T-cell (primary cell): Measurements from ENCODE around the gene USP7. TPM values are rescaled to one million over a fixed set of nuclear protein-coding genes. Genes with fewer than 3 reads are reported as not detected.

ENCODE experiments used
- ATAC-seq, 4 experiments: fragments of 200-7000 bp in 3 of 4; fragments of 150-1000 bp in 1 of 4; cut with Tn5 transposase; replicated peaks in 1 of 4; 1 replicate in 3 of 4; 2 replicates in 1 of 4; pipeline ENCODE4 v1.10.0; 2021; ENCODE audit warnings: moderate library complexity in 3 of 4, mild to moderate bottlenecking in 2 of 4, moderate number of reproducible peaks in 1 of 4
- CTCF ChIA-PET, 2 donors: fragments of 300-600 bp; sonication (Branson Sonifier 250); formaldehyde crosslinking; loops; one replicate each; lab custom pipeline; 2022; ENCODE audit warnings: antibody characterized with exemption in 2 of 2; lab: Charles Lee
- POLR2A ChIA-PET, 2 donors: fragments of 300-600 bp; sonication (Branson Sonifier 250); formaldehyde crosslinking; loops; one replicate each; lab custom pipeline; 2022; ENCODE audit warnings: antibody characterized with exemption in 2 of 2; lab: Charles Lee
- DNase-seq, 35 experiments: peaks; one replicate each; pipeline versions ENCODE4 v3.0.0 to v3.0.0-alpha.2; 2013 to 2023
- H3K27ac ChIP-seq: one replicate; pipeline ENCODE4 v1.5.1; 2013; ENCODE audit warnings: low read length
- H3K27me3 ChIP-seq, 2 experiments: replicated peaks in 1 of 2; 1 replicate in 1 of 2; 2 replicates in 1 of 2; pipeline versions ENCODE4 v1.6.1 to v1.7.0; 2013; ENCODE audit warnings: low read length in 1 of 2, mixed read lengths in 1 of 2; ENCODE audit not compliant: control insufficient read depth in 2 of 2, insufficient read depth in 2 of 2; ENCODE audit errors: extremely low read depth in 1 of 2
- H3K36me3 ChIP-seq, 2 donors: 1 replicate in 1 of 2; 2 replicates in 1 of 2; pipeline versions ENCODE4 v1.6.1 to v1.7.0; 2013; ENCODE audit warnings: low read length in 1 of 2; ENCODE audit not compliant: control insufficient read depth in 2 of 2, insufficient read depth in 1 of 2; ENCODE audit errors: extremely low read depth in 1 of 2
- H3K4me1 ChIP-seq, 2 experiments: 1 replicate in 1 of 2; 2 replicates in 1 of 2; pipeline versions ENCODE4 v1.6.1 to v1.7.0; 2013; ENCODE audit warnings: low read length in 2 of 2, mixed read lengths in 1 of 2; ENCODE audit not compliant: insufficient read depth in 2 of 2, control insufficient read depth in 1 of 2; ENCODE audit errors: extremely low read depth in 1 of 2
- H3K4me3 ChIP-seq, 2 donors: 1 replicate in 1 of 2; 2 replicates in 1 of 2; pipeline versions ENCODE4 v1.5.1 to v1.7.0; 2013; ENCODE audit warnings: mild to moderate bottlenecking in 2 of 2, low read length in 1 of 2, moderate library complexity in 1 of 2; ENCODE audit not compliant: control insufficient read depth in 1 of 2; ENCODE audit errors: extremely low read depth in 1 of 2
- H3K9me3 ChIP-seq: 2 replicates; pipeline ENCODE4 v1.7.0; 2013
- H3K27ac Mint-ChIP-seq, 2 donors: one replicate each; pipeline ENCODE4 v1.8.0; 2020 to 2021; ENCODE audit warnings: mild to moderate bottlenecking in 2 of 2, mixed read lengths in 2 of 2
- H3K27me3 Mint-ChIP-seq, 2 donors: one replicate each; pipeline ENCODE4 v1.8.0; 2021 to 2022; ENCODE audit warnings: mixed read lengths in 2 of 2
- H3K36me3 Mint-ChIP-seq: one replicate; pipeline ENCODE4 v1.8.0; 2021; ENCODE audit warnings: mixed read lengths
- H3K4me1 Mint-ChIP-seq, 3 donors: one replicate each; pipeline ENCODE4 v1.8.0; 2020 to 2022; ENCODE audit warnings: mixed read lengths in 3 of 3, mild to moderate bottlenecking in 1 of 3
- H3K4me3 Mint-ChIP-seq, 3 donors: one replicate each; pipeline ENCODE4 v1.8.0; 2020 to 2022; ENCODE audit warnings: mild to moderate bottlenecking in 3 of 3, mixed read lengths in 3 of 3, moderate library complexity in 3 of 3
- H3K9me3 Mint-ChIP-seq, 3 donors: one replicate each; pipeline ENCODE4 v1.8.0; 2020 to 2022; ENCODE audit warnings: mixed read lengths in 3 of 3
- WGBS: methylation state at CpG from one replicate; pipeline ENCODE4 v1.1.5; 2013; ENCODE audit warnings: missing lambda C conversion rate; ENCODE audit not compliant: insufficient coverage; 5-methylcytosine and 5-hydroxymethylcytosine counted together
- total RNA-seq, 35 experiments: library from RNA in 6 of 35; stranded (reverse) in 6 of 35; fragments of 120-200 nt in 1 of 35; gene quantifications; one replicate each; pipeline versions ENCODE4 v1.2.1 to v1.2.4 and lab custom pipeline; 2013 to 2026

The USP7 gene
- total RNA-seq, 5 donors from 2014 or later (not counting 1 experiment from before 2014, with no cell fraction given) = 159 to 261 (median 169) TPM

DNA sequence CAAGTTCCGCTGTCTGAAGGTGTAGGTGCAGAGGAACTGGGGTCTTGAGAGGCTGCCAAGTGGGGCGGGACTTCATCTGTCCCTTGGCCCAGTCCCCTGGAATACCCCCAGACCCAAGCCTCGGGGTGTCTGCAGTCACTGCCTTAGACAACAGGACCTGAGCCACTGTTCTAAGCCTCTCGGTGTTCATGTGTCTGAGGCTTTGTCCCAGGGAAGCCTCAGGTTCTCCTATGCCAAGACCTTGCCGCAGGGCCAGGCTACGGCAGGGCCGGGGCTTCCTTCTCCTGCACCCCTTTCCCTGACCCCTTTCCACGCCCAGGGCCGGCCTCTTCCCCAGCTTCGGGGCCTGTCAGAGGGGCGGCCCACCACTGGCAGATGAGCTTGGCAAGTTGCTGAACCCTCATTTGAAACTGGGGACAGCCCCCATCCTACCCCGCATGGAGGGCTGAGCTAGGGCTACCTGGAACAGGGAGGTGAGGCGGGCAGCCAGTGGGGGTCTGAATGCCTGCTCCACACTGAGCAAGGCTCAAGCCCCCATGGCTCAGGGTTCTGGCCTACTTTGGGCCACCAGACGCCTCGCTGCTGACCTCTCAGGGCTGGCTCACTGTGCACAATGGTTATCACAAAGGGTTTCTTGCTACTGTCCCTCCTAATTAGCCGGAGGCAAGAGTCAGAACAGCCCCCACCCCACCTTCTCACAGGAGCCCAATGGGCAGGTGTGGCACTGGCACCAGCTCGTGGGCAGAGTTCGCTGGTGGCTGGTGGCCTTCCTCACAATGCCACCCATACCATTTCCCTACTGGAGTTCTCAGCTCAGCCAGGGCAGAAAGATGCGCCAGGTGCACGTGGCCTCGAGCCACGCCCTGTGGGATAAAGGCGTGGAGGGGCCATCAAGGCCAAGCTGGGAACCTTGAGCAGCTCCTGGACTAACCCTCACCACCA is 74.5 kb downstream of the USP7 start:
- H3K27me3 ChIP-seq = peaks cover 0 to 22% of the 10 kb centered on the region in 2 experiments
- ChIA-PET CTCF (no interaction called here), POLR2A (no interaction called here)
- H3K4me3 ChIP-seq = no peak overlapping the region
- Mint-ChIP-seq H3K4me3 (no peak overlapping the region), H3K9me3 (no peaks in the 10 kb centered on the region), H3K4me1 (peaks cover 19 to 29% (median 20%) of the 10 kb centered on the region in 3 donors), H3K27ac (no peak overlapping the region), H3K27me3 (peaks cover 6 to 10% of the 10 kb centered on the region in 2 donors), H3K36me3 (peaks cover 31% of the 10 kb centered on the region)
- ATAC-seq (no peak), DNase-seq (no peak)
- peaks cover 0 to 32% of the 10 kb centered on the region in 2 experiments for H3K4me1 ChIP-seq
- H3K36me3 ChIP-seq = peaks cover 16 to 34% of the 10 kb centered on the region in 2 donors
- H3K27ac ChIP-seq = no peak overlapping the region
- H3K9me3 ChIP-seq = no peaks in the 10 kb centered on the region
- WGBS = 96% methylated on average over 19 of the region's 23 CpGs

DNA sequence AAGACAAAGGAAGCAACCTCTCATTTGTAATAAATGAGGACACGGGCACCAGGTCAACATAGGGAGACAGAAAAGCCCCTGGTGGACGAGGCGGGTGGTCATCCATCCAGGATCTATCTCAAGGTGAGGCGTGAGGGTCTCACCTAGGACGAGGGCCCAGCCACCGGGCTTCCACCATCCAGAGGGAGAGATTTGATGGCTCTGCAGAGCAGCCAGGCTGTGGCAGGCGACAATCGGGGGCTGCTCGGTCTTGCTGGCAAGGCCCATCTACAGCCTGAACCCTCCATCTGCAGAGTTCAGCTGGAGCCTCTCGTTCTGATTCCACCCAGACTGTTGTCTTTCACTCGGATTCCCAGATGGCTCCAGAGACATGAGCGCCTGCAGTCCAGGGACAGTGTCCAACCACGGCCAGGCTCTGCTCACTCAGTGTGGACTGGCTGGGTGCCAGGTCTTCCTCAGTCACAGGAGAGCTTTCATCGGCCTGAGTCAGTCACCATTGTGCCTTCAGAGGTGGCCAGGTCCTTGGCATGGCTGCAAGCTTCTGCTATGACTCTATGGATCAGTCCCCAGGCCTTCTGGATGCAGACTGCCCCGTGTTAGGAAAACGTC is 75.7 kb downstream of the USP7 start:
- Mint-ChIP-seq H3K27me3 (peaks cover 6 to 12% of the 10 kb centered on the region in 2 donors), H3K4me3 (no peak overlapping the region), H3K4me1 (peaks cover 19 to 26% (median 20%) of the 10 kb centered on the region in 3 donors), H3K36me3 (peaks cover 23% of the 10 kb centered on the region), H3K9me3 (no peaks in the 10 kb centered on the region), H3K27ac (peak overlapping the region in 1 of 2 donors; percentile 58)
- ChIA-PET POLR2A (no interaction called here), CTCF (no interaction called here)
- WGBS = 92% methylated on average over 16 of the region's 16 CpGs
- Histone ChIP-seq H3K4me1 (peaks cover 0 to 32% of the 10 kb centered on the region in 2 experiments), H3K9me3 (no peaks in the 10 kb centered on the region), H3K36me3 (peaks cover 13 to 23% of the 10 kb centered on the region in 2 donors), H3K4me3 (no peak overlapping the region), H3K27ac (no peak overlapping the region), H3K27me3 (peaks cover 0 to 33% of the 10 kb centered on the region in 2 experiments)
- ATAC-seq = no peak
- no peak for DNase-seq

DNA sequence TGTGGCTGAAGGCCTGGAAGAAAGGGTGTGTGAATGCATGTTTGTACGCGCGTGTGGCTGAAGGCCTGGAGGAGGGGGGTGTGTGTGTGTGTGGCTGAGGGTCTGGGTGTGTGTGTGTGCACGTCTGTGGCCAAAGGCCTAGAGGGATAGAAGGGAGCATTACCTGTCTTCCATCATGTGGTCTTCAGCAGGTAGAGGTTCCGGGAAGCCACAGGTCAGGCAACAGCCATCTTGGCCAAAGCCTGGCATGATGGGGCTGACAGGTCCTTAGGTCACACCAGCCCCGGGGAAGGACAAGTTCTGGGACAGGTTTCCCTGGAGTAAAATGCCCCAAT is 76.3 kb downstream of the USP7 start:
- DNase-seq (no peak), ATAC-seq (no peak)
- no peak overlapping the region for H3K27ac ChIP-seq
- peaks cover 0 to 37% of the 10 kb centered on the region in 2 experiments for H3K27me3 ChIP-seq
- Mint-ChIP-seq H3K4me1 (peaks cover 19 to 22% (median 20%) of the 10 kb centered on the region in 3 donors), H3K4me3 (no peak overlapping the region), H3K9me3 (no peaks in the 10 kb centered on the region), H3K27ac (peak overlapping the region in 1 of 2 donors; percentile 29), H3K36me3 (peaks cover 19% of the 10 kb centered on the region), H3K27me3 (peaks cover 6 to 12% of the 10 kb centered on the region in 2 donors)
- ChIA-PET POLR2A (no interaction called here), CTCF (no interaction called here)
- H3K9me3 ChIP-seq = no peaks in the 10 kb centered on the region
- H3K36me3 ChIP-seq = peaks cover 13 to 16% of the 10 kb centered on the region in 2 donors
- no peak overlapping the region for H3K4me3 ChIP-seq
- 83% methylated on average over 6 of the region's 6 CpGs for WGBS
- peaks cover 0 to 30% of the 10 kb centered on the region in 2 experiments for H3K4me1 ChIP-seq

DNA sequence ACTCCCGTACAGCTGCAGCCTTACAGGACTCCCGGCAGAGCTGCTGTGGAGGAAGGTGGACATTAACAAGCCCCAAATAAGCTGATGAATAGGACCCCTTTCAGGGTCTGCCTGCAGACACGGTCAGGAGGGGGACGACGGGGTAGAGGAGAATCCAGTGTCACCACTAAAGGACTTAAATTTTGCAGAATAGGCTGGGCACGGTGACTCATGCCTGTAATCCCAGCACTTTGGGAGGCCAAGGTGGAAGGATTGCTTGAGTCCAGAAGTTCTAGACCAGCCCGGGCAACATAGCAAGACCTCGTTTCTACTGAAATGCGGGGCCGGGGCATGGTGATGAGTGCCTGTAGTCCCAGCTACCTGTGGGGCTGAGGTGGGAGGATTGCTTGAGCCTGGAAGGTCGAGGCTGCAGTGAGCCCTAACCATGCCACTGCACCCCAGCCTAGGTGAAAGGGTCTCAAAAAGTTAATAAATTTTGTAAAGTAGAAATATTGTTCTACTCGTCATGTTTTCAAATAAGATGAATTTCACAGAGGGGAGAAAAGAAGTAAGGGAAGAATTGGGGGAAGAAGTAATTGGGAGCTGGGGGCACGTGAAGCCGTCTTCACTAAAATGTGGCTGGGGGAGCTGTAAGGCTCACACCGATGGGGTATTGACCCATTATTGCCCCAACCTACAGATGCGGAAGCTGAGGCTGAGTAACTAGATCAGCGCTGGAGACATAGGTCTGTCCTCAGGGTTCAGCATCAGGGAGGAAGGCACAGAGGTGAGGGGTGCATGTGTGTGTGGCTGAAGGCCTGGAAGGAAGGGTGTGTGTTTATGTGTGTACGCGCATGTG is 76.9 kb downstream of the USP7 start:
- ChIA-PET POLR2A (no interaction called here), CTCF (interaction anchor here in 1 of 2 donors (0.8 kb wide), 1 partner anchor 14 kb away, joined by 3 read pairs; no protein-coding TSS in a partner anchor)
- no peaks in the 10 kb centered on the region for H3K9me3 ChIP-seq
- Mint-ChIP-seq H3K4me1 (peaks cover 15 to 18% (median 16%) of the 10 kb centered on the region in 3 donors), H3K27ac (peak overlapping the region in 1 of 2 donors; percentile 29), H3K27me3 (peaks cover 6 to 12% of the 10 kb centered on the region in 2 donors), H3K4me3 (no peak overlapping the region), H3K36me3 (peaks cover 14% of the 10 kb centered on the region), H3K9me3 (no peaks in the 10 kb centered on the region)
- H3K4me1 ChIP-seq = peaks cover 0 to 24% of the 10 kb centered on the region in 2 experiments
- 81% methylated on average over 18 of the region's 19 CpGs for WGBS
- no peak overlapping the region for H3K4me3 ChIP-seq
- H3K27ac ChIP-seq = no peak overlapping the region
- no peak for ATAC-seq
- no peak for DNase-seq
- H3K27me3 ChIP-seq = peaks cover 0 to 37% of the 10 kb centered on the region in 2 experiments
- H3K36me3 ChIP-seq = peaks cover 10 to 11% of the 10 kb centered on the region in 2 donors

DNA sequence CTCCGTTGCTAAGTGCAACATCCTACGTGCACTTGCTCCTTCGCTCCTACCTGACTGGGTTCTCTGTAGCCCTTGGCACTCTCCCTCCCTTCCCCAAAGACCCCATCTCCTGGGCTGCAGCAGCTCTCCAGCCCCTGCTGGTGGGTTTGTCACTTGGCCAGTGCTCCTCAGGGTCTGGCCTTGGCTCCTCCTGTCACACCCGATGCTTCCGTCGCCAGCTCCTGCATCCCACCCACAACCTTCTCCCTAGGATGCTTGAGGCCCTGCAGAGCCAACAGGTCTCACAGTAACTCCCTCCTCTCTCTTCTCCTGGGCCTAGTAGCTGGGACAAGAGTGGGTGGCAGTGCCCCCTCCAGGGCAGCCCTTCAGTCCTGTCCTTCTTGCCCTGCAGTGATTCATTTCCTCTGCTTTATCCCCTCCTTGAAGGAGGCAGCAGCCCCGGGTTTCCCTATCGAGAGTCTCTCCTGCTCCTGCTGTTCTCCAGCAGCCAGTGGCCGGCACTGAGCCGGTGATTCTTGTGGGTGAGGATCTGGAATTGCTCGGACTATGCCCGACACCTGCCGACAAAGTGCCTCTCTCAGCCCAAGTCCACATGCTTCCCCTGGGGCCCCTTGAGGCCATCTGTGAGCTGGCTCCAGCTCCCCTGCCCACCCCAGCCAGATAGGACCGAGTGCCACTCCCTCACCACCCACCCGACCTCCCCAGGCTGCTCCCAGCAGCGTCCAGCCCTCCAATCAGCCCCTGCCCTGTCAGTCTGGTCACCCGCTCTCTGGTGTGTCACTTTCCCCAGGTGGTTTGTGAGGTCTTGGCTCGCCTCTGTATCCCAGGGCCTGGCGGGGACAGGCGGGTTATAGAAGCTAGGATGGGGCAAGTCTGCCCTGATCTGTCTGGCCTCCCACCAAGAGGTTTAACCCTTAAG is 77.8 kb downstream of the USP7 start:
- peak in 3 of 4 experiments; percentile 14 to 43 (median 17) for ATAC-seq
- H3K27me3 ChIP-seq = peaks cover 0 to 37% of the 10 kb centered on the region in 2 experiments
- 31% methylated on average over 14 of the region's 20 CpGs for WGBS
- no peak overlapping the region for H3K27ac ChIP-seq
- Mint-ChIP-seq H3K4me3 (no peak overlapping the region), H3K27me3 (peaks cover 6 to 12% of the 10 kb centered on the region in 2 donors), H3K36me3 (peaks cover 5% of the 10 kb centered on the region), H3K9me3 (no peaks in the 10 kb centered on the region), H3K27ac (peak overlapping the region in 1 of 2 donors; percentile 59), H3K4me1 (peaks cover 9 to 11% (median 11%) of the 10 kb centered on the region in 3 donors)
- no peaks in the 10 kb centered on the region for H3K9me3 ChIP-seq
- no peak overlapping the region for H3K4me3 ChIP-seq
- CTCF ChIA-PET = interaction anchor here in 1 of 2 donors (0.8 kb wide), 1 partner anchor 13 kb away, joined by 3 read pairs; no protein-coding TSS in a partner anchor
- no peak for DNase-seq
- peaks cover 3 to 4% of the 10 kb centered on the region in 2 donors for H3K36me3 ChIP-seq
- POLR2A ChIA-PET = no interaction called here
- H3K4me1 ChIP-seq = peaks cover 0 to 15% of the 10 kb centered on the region in 2 experiments
